ENCODE measurements around the gene TTK. TPM values are rescaled to one million over a fixed set of nuclear protein-coding genes. Genes with fewer than 3 reads are reported as not detected.
"Not testable (repeated sequence)": the region's sequence is repeated elsewhere in the genome, so short reads cannot be mapped to it uniquely, and the experiment has no call there.

Gene TTK
- total RNA-seq, 1 donor from 2014 or later = 23.6 TPM

DNA sequence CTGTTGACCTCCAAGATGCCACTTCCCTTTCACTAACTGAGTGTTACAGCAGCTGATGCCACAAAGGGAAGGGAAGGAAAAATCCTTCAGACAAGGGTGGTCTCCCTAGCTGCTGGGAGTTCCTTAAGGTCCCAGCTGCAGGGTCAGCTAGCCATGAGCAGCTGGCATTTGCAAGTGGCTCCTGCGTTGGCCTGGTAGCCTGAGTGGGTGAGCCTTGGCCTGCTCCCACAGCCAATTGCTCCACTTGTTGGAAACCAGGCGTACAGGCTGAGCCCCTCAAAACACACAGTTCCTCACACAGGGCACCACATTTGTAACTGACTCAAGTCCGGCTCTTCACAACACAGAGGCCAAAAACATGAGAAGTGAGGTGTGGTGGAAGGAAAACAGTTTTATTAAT, 16.7 kb downstream of the TTK start:
- intact Hi-C loops (cut with micrococcal nuclease) = no loop called here

DNA sequence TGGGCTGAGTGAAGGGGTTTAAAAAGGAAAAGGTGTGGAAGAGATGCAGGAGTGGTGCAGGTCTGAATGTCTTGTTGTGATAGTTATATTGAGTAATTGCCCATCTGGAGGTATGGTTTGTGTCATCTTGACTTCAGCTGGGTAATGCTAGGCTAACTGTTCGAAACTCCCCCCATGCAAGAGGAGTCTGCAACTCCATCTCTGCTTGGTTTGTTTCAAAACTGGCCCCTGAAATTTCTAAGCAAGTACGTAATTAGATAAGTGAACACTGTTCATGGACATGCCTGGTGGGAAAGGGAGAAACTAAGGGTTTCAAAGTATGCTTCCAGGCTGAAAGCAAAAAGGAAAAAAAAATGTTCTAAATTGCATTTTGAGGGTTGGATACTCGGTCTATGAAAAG, 17.1 kb downstream of the TTK start:
- intact Hi-C loops (cut with micrococcal nuclease) = no loop called here

DNA sequence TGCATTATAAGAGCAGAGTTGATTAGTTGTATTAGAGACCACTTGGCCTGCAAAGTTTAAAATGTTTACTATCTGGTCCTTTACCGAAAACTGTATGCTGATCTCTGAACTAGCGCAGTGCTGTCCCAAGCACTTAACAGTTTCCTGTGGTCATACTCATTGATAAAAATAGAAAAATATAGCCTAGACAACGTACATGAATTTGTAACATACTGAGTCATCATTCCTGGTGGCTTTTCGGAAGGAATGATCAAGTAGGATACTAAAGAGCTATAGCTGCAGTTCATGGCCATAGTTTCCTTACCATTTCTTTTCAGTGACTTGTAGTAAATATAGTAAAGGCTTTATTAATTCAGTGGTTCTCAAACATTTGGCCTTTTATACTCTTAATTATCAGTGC, 18.4 kb downstream of the TTK start:
- intact Hi-C loops (cut with micrococcal nuclease) = loop anchor here (2.0 kb wide), 1 partner anchor 16 kb away; no protein-coding TSS in a partner anchor

DNA sequence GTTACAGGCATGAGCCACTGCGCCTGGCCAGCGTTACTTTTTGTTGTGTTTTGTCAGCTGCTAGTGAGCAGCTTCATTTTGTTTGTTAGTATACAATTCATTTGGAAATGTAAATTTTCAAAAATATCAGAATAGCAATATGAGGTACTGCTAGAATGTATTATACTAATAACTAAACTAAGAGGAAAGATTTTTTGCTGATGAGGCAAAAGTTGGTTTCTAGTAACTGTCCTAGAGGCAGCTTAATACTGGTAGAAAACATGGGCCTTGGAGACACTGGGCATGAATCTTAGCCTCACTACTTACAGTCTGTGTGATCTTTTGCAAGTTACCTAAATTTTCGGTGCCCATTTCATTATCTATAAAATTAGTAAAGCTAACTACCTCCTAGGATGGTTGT, 24.1 kb downstream of the TTK start:
- intact Hi-C loops (cut with micrococcal nuclease) = no loop called here

DNA sequence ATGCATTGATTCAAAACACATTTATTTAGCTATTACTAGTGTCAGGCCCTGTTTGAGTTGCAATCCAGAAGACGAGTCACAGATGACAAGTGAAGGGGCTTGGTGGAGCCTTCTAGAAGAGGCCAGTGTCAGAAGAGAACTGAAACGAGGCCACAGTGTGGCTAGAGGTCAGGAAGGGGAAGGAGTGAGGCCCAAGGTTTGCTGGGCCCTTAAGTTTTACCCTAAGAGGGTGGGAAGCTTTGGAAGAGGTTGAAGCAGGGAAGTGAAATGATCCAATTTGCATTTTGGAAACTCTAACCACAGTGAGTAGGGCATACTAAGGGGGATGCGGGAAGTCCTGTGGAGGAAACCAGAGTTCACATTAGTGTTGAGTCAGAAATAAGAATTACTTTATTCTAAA, 25.0 kb downstream of the TTK start:
- intact Hi-C loops (cut with micrococcal nuclease) = no loop called here

DNA sequence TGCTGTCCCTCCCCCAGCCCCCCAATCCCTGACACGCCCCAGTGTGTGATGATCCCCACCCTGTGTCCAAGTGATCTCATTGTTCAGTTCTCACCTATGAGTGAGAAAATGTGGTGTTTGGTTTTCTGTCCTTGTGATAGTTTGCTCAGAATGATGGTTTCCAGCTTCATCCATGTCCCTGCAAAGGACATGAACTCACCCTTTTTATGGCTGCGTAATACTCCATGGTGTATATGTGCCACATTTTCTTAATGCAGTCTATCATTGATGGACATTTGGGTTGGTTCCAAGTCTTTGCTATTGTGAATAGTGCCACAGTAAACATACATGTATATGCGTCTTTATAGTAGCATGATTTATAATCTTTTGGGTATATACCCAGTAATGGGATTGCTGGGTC, 43.8 kb downstream of the TTK start:
- intact Hi-C loops (cut with micrococcal nuclease) = not testable (repeated sequence)

DNA sequence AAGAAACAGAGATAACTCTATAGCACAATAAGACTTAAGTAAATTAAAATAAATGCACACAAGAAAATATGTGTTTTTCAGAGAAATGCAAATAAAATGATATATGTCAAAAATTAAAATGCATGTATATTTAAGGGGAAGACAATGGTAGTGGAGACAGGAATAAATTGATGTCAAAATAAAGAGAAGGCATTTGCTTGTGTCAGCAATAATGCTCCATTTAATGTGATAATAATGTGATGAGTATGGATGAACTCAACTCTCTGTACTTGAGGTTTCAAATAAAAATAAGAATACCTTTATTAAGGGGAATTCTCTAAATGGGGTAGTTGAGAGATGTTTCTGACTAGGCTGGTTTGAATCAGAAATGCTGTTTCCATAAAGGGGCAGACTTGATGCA, 56.3 kb downstream of the TTK start:
- intact Hi-C loops (cut with micrococcal nuclease) = no loop called here

DNA sequence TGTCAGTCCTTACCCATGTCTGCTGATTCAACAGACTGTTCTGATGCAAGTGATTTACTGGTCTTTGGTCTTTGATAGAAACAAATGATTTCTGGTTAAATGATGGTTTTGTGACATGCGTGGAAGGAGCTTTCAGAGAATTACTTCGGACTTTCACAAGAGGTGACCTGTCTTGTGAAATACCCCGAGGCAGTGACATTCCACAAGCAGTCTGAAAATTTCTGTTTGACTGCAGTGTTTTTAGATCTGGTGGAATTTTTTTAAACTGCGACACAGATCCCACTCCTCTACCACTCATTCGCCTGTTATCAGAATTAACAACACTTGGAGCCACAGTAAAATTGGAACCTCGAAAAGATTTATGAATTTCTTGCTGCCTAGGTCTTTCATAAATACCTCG, 63.7 kb downstream of the TTK start:
- intact Hi-C loops (cut with micrococcal nuclease) = not testable (repeated sequence)

DNA sequence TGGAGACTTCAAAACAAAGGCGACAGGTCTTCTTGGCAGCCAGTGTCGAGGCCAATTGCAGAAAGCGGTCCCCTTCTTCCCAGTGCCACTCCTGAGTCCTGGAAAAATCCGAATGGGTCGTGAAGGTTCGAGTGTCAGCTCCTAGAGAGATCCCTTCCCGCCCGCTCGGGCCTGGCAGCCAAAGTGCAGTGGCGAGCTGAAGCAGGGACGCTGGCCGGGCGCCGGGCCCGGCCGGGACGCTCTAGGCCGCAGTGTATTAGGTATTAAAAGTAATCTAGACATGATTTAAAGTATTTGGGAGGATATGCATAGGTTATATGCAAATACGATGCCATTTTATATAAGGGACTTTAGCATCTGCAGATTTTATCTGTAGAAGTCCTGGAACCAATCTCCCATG, 66.0 kb downstream of the TTK start:
- intact Hi-C loops (cut with micrococcal nuclease) = not testable (repeated sequence)

DNA sequence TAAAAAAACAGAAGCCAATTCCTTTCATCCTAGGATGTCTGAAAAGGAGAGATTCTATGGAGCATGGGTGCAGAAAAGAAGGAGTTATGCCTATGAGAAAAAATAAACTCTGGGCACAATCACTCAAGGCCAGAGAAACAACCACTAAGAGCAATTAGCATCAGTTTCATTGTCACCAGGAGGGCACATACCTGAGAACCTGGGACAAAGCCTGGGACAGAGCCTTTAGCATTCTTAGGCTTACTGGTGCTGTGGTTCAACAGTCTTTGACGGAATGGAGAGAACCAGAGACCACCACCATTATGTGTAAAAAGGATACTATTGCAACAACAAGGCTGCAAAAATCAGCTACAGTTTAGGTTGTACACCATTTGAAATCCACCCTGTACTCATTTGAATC, 72.6 kb downstream of the TTK start:
- intact Hi-C loops (cut with micrococcal nuclease) = no loop called here

DNA sequence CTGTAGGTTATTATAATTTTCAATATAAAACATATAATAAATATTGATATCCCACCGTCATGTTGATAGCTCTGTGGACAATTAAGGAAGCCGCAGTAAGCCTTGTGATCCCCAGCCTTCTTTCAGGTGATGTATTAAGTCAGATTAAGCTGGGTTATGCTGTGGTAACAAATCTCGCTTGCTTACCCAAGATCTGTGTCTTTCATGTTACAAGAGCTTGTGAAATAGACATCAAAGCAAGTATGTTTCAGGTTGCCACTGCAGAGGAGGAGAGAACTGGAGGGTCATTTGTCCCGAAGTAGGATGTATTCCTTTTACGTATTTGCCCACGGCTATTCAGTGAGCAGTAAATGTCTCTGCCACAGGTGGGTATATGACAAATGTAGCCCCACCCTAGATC, 84.2 kb downstream of the TTK start:
- intact Hi-C loops (cut with micrococcal nuclease) = no loop called here

DNA sequence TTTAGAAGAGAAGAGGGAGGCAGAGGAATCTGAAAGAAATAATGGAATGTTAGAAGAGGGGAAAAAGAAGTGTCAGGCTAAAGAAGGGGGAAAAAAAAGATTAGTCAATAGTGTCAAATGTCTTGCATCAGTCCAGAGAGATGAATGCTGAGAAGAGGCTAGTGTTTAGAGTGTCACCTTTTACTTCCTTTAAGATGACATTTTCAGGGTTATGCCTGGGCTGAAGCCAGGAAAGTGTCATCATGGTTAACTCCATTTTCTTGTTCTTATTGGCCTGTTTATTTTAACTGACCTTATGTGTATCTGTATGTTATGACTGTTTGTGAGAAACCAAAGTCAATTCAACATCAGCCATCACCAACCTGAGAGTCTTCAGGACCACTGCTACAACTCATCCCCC, 87.1 kb downstream of the TTK start:
- intact Hi-C loops (cut with micrococcal nuclease) = no loop called here

Other genes with a start within 250 kb of the TTK start
- 2.1 and 2.3 TPM in 2 replicates for gene ELOVL4, start 57.1 kb upstream of the TTK start, total RNA-seq
- 13.8 and 14.3 TPM in 2 replicates for gene BCKDHB, start 102.0 kb downstream of the TTK start, total RNA-seq